Hepatocyte (in vitro differentiated cells): Measurements from ENCODE around the gene FCAMR. TPM values are rescaled to one million over a fixed set of nuclear protein-coding genes. Genes with fewer than 3 reads are reported as not detected.

Source experiments
- DNase-seq: peaks from one replicate; pipeline ENCODE4 v3.0.0-alpha.2; 2016; ENCODE audit warnings: low spot score
- H2AFZ ChIP-seq: fragments of 200-600 bp; sonication (generic); 2 replicates; pipeline ENCODE4 v1.6.0; 2016; ENCODE audit warnings: antibody characterized with exemption, mild to moderate bottlenecking
- H3K27ac ChIP-seq: fragments of 200-600 bp; sonication (generic); 2 replicates; pipeline ENCODE4 v1.5.1; 2016; ENCODE audit warnings: mild to moderate bottlenecking
- H3K27me3 ChIP-seq: fragments of 200-600 bp; sonication (generic); 2 replicates; pipeline ENCODE4 v1.6.1; 2016
- H3K36me3 ChIP-seq: fragments of 200-600 bp; sonication (generic); replicated peaks from 2 replicates; pipeline ENCODE4 v1.5.1; 2016; ENCODE audit warnings: low read depth; ENCODE audit not compliant: insufficient read depth
- H3K4me1 ChIP-seq: fragments of 200-600 bp; sonication (generic); 2 replicates; pipeline ENCODE4 v1.5.1; 2016; ENCODE audit warnings: mild to moderate bottlenecking, moderate library complexity; ENCODE audit not compliant: insufficient read depth
- H3K4me2 ChIP-seq: fragments of 200-600 bp; sonication (generic); 2 replicates; pipeline ENCODE4 v1.6.0; 2016
- H3K4me3 ChIP-seq: fragments of 200-600 bp; sonication (generic); 2 replicates; pipeline ENCODE4 v1.5.1; 2016; ENCODE audit warnings: mild to moderate bottlenecking
- H3K79me2 ChIP-seq: fragments of 200-600 bp; sonication (generic); 2 replicates; pipeline ENCODE4 v1.6.0; 2017; ENCODE audit warnings: mild to moderate bottlenecking
- H3K9me2 ChIP-seq: fragments of 200-600 bp; sonication (generic); replicated peaks from 2 replicates; pipeline ENCODE4 v1.6.0; 2017; ENCODE audit warnings: mild to moderate bottlenecking; ENCODE audit not compliant: insufficient read depth
- H3K9me3 ChIP-seq: fragments of 200-600 bp; sonication (generic); 2 replicates; pipeline ENCODE4 v1.5.1; 2016; ENCODE audit warnings: low read depth, mild to moderate bottlenecking
- H4K20me1 ChIP-seq: fragments of 200-600 bp; sonication (generic); 2 replicates; pipeline ENCODE4 v1.6.0; 2016; ENCODE audit warnings: mild to moderate bottlenecking; ENCODE audit not compliant: insufficient read depth, poor library complexity, severe bottlenecking
- EZH2 ChIP-seq: fragments of 200-600 bp; sonication (generic); IDR thresholded peaks from 2 replicates; pipeline ENCODE4 v1.6.1; 2016; ENCODE audit warnings: antibody characterized with exemption, mild to moderate bottlenecking, borderline replicate concordance
- EZH2phosphoT487 ChIP-seq: fragments of 200-600 bp; sonication (generic); IDR thresholded peaks from one replicate; pipeline ENCODE4 v1.6.1; 2018; ENCODE audit warnings: antibody characterized with exemption, mild to moderate bottlenecking, low read depth, moderate library complexity; ENCODE audit not compliant: unreplicated experiment, severe bottlenecking
- WGBS: methylation state at CpG from one replicate; pipeline ENCODE4 v1.1.6; 2016; ENCODE audit warnings: low lambda C conversion rate; ENCODE audit errors: missing lambda C conversion rate; 5-methylcytosine and 5-hydroxymethylcytosine counted together
- polyA plus RNA-seq: library from polyadenylated mRNA; unstranded; fragments of >200 nt; fragmentation: Nextera tagmentation; extraction: Ambion mirVana; gene quantifications from 2 replicates; pipeline ENCODE4 v1.2.1, GENCODE V29; 2016
- total RNA-seq: library from RNA; depleted of rRNA; stranded (reverse); fragments of >200 nt; gene quantifications from 2 replicates; pipeline ENCODE4 v1.2.3, GENCODE V29; 2014
- TF ChIP-seq, protein P1 (sequence below): fragments of 200-600 bp; sonication (generic); IDR thresholded peaks from 2 replicates; pipeline ENCODE4 v1.5.1; 2016; ENCODE audit warnings: antibody characterized with exemption, mild to moderate bottlenecking; ENCODE audit not compliant: poor library complexity

The FCAMR gene
- total and polyA plus RNA-seq, 2 experiments from 2014 or later, result 0.70 TPM; not detected in 1

DNA sequence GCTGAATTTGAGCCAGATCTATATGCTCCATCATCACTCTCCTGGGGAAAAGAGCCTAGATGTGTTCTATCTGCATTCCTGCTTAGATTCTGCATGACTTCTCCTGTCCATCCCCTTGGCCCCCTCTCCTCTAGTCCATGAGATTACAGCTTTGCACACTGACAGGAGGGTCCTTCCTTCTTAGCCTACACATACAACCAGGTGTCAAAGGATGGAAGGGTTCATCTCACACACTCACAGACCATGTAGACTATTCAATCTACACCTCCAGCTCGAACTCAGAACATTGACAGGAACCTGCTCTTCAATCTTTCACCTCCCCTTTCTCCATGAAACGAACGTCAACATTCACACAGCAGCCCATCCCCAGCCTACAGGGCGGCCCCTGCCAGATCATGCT, 48.4 kb upstream of the FCAMR start:
- peak overlapping the region; percentile 90 for H3K27ac ChIP-seq
- peaks cover 14% of the 10 kb centered on the region for H3K4me1 ChIP-seq
- no peaks in the 10 kb centered on the region for H3K79me2 ChIP-seq
- no peak overlapping the region for H3K4me2 ChIP-seq
- no peaks in the 10 kb centered on the region for H3K27me3 ChIP-seq
- no peaks in the 10 kb centered on the region for H4K20me1 ChIP-seq
- H2AFZ ChIP-seq, result no peak overlapping the region
- 94% methylated on average over 4 of the region's 4 CpGs for WGBS
- H3K9me2 ChIP-seq, result no peaks in the 10 kb centered on the region
- H3K36me3 ChIP-seq, result no peaks in the 10 kb centered on the region
- no peak overlapping the region for H3K4me3 ChIP-seq
- no peaks in the 10 kb centered on the region for H3K9me3 ChIP-seq
- TF ChIP-seq, protein P1, sequence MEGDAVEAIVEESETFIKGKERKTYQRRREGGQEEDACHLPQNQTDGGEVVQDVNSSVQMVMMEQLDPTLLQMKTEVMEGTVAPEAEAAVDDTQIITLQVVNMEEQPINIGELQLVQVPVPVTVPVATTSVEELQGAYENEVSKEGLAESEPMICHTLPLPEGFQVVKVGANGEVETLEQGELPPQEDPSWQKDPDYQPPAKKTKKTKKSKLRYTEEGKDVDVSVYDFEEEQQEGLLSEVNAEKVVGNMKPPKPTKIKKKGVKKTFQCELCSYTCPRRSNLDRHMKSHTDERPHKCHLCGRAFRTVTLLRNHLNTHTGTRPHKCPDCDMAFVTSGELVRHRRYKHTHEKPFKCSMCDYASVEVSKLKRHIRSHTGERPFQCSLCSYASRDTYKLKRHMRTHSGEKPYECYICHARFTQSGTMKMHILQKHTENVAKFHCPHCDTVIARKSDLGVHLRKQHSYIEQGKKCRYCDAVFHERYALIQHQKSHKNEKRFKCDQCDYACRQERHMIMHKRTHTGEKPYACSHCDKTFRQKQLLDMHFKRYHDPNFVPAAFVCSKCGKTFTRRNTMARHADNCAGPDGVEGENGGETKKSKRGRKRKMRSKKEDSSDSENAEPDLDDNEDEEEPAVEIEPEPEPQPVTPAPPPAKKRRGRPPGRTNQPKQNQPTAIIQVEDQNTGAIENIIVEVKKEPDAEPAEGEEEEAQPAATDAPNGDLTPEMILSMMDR, result no peak
- TF ChIP-seq EZH2phosphoT487, result no peak
- DNase-seq, result no peak

DNA sequence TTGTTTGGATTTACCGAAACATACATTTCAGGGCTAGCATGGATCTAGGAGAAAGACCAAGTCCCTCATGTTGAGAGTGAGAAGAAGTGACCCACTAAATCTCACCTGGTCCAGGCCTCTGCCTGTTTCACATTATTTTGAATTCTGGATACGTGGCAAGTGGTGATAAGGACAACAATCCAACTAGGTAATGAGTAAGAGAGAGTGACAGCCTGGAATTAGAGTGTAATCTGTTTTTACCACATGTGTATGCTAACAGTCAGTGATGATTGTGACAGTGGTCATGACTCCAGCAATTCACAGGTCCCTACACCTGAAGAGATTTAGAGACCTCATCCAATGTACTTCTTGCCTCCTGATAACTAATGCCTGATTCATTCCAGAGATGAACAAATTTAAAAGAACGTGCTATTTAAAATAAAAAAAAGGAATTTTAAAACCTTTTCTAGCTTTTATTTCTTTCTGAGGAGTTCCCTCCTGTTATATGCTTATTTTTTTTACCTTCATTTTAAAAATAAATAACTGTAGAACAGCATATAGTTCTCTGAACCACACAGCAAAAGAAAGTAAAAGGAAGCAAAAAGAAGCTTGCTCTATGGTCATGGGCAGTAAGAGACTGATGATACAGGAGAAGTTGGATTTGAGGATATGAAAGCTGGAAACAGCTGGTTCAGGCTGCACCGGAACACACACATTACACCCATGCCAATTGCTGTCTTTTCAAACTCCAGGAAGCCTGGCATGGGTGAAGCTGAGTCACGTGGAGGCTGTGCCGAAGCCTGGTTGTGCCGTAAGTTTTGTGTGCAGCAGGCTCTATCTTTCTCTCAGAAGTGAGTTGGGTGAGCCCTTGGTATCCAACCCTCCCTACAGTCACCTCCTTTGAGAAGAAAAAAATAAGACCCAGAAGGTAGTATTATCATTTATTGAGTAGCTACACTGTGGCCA, 47.6 kb upstream of the FCAMR start:
- H3K27ac ChIP-seq, result peak overlapping the region; percentile 90
- H3K36me3 ChIP-seq, result no peaks in the 10 kb centered on the region
- H3K4me3 ChIP-seq, result no peak overlapping the region
- H3K4me2 ChIP-seq, result no peak overlapping the region
- no peaks in the 10 kb centered on the region for H4K20me1 ChIP-seq
- 79% methylated on average over 7 of the region's 7 CpGs for WGBS
- no peaks in the 10 kb centered on the region for H3K79me2 ChIP-seq
- H2AFZ ChIP-seq, result no peak overlapping the region
- H3K9me2 ChIP-seq, result no peaks in the 10 kb centered on the region
- DNase-seq, result no peak
- peaks cover 11% of the 10 kb centered on the region for H3K4me1 ChIP-seq
- H3K27me3 ChIP-seq, result no peaks in the 10 kb centered on the region
- TF ChIP-seq EZH2 (no peak), EZH2phosphoT487 (no peak)
- TF ChIP-seq, protein P1, result no peak
- no peaks in the 10 kb centered on the region for H3K9me3 ChIP-seq

DNA sequence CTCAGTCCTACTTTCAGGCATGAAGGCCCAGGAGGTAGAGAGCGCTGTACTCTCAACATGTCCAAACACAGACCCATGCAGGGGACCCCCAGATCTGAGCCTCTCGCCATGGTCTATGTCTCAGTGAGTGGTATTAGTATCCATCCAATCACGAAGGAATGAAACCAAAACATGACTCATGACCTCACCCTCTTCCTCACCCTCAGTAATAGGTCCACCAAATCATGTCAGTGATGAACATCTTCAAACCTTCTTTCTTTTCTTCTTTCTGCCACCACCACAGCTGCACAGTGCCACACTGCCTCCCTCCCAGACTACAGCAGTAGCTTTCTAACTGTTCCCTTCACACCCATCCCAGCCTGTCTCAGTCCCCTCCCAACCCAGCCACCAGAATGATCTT, 45.5 kb upstream of the FCAMR start:
- no peaks in the 10 kb centered on the region for H3K9me3 ChIP-seq

More for the DNA sequence above, 45.5 kb upstream of the FCAMR start:
- 91% methylated on average over 3 of the region's 3 CpGs for WGBS
- H3K4me3 ChIP-seq, result no peak overlapping the region
- no peak overlapping the region for H2AFZ ChIP-seq
- no peaks in the 10 kb centered on the region for H4K20me1 ChIP-seq
- no peak overlapping the region for H3K27ac ChIP-seq
- no peak overlapping the region for H3K4me2 ChIP-seq
- no peaks in the 10 kb centered on the region for H3K9me2 ChIP-seq
- no peaks in the 10 kb centered on the region for H3K36me3 ChIP-seq
- DNase-seq, result no peak
- no peaks in the 10 kb centered on the region for H3K79me2 ChIP-seq
- TF ChIP-seq EZH2 (no peak), EZH2phosphoT487 (no peak)
- TF ChIP-seq, protein P1, result no peak
- H3K4me1 ChIP-seq, result peaks cover 5% of the 10 kb centered on the region
- no peaks in the 10 kb centered on the region for H3K27me3 ChIP-seq
